Stimulated activated CD8-positive, alpha-beta memory T cell treated with anti-CD3 and anti-CD28 coated beads, Interleukin-7, amount 100 ng/mL, for 4 hours (primary cell): ENCODE measurements around the gene GPR152.

Experiments
- DNase-seq, 2 donors: peaks; one replicate each; pipeline ENCODE4 v3.0.0-alpha.2; 2020; ENCODE audit warnings: low read depth in 2 of 2

The GPR152 gene

DNA sequence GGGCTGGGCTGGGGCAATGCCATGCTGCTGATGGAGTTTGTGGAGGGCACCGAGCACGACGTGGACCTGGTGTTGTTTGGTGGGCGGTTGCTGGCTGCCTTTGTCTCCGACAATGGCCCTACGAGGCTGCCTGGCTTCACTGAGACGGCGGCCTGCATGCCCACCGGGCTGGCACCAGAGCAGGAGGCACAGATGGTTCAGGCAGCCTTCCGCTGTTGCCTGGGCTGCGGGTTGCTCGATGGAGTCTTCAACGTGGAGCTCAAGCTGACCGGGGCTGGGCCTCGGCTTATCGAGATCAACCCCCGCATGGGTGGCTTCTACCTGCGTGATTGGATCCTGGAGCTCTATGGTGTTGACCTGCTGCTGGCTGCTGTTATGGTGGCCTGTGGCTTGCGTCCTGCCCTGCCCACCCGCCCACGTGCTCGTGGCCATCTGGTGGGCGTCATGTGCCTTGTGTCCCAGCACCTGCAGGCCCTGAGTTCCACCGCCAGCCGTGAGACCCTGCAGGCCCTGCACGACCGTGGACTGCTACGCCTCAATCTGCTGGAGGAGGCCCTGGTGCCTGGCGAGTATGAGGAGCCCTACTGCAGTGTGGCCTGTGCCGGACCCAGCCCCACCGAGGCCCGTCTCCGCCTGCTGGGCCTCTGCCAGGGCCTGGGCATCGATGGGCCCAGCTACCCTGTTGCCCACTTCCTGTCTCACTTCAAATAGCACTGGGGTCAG is 28.5 kb downstream of the GPR152 start:
- DNase-seq, result no peak

DNA sequence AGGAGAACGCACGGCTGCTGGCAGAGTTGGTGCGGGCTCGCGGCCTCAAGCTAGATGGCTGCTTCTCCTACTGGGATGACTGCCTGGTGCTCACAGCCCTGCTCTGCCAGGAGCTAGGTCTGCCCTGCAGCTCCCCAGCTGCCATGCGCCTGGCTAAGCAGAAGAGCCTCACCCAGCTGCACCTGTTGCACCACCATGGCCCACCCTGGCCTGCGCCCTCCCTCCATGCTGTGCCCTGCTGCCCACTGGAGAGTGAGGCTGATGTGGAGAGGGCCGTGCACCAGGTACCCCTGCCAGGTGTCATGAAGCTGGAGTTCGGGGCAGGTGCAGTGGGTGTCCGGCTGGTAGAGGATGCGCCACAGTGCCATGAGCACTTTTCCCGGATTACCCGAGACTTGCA is 29.1 kb downstream of the GPR152 start:
- DNase-seq, result no peak

DNA sequence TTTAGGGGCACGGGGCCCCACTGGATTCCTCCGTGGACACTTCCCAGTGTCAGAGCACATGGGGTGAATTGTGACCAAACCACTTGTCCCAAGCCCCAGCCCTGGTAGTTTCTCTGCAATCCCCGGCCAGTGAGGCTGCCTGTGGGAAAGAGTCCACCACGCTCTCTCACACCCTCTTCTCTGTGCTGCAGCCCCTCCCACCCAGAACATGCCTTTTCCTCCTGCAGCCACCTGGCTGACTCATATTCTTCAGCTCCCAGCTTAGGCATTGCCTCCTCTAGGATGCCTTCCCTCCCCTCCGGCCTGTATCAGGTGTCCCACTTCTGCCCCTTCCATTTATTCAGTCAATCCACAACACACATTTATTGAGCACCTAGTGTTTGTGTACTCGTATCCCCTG is 29.6 kb downstream of the GPR152 start:
- DNase-seq, result no peak

DNA sequence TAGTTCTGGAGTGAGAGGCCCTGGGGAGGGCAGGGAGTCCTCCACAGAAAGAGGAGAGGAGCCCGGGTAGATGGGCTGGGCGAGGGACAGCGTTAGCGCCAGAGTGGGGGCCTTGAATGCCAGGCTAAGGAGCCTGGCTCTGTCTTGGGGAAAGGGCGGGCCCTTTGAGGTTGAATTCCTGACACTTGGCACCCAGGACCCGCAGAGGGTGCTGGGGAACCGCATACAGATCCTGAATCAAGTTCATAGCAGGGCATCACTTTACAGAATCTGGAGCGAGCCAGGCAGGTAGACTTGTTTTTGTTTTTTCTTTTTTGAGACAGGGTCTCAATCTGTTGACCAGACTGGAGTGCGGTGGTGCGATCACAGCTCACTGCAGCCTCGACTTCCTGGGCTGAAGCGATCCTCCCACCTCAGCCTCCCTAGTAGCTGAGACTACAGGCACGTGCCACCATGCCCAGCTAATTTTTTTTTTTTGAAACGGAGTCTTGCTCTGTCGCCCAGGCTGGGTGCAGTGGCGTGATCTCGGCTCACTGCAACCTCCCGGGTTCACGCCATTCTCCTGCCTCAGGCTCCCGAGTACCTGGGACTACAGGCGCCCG is 31.0 kb downstream of the GPR152 start:
- DNase-seq, result no peak

DNA sequence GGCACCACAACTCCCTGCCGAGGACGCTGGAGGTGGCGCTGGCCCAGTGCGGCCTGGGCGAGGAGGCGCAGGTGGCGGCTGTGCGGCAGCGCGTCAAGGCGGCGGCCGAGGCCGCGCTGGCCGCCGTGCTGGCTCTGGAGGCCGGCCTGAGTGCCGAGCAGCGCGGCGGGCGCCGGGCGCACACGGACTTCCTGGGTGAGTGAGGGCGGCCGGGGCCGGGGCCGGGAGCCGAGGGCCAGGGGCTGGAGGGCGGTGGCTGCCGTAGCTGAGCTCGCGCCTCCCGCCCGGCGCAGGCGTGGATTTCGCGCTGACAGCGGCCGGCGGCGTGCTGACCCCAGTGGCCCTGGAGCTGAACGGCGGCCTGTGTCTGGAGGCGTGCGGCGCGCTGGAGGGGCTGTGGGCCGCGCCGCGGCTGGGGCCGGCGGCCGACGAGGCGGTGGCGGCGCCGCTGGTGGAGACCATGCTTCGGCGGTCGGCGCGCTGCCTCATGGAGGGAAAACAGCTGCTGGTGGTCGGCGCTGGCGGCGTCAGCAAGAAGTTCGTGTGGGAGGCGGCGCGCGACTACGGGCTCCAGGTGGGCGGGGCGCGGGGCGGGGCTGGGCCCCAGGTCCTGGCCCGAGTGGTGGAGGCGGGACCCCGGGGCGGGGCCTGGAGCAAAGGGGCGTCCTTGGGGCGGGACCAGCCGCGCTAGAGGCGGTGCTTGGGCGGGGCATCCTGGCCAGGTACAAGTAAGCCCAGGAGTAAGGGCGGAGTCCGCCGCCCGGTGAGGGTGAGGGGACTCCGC is 31.7 kb downstream of the GPR152 start:
- DNase-seq, result peak; percentile 95 to 99

DNA sequence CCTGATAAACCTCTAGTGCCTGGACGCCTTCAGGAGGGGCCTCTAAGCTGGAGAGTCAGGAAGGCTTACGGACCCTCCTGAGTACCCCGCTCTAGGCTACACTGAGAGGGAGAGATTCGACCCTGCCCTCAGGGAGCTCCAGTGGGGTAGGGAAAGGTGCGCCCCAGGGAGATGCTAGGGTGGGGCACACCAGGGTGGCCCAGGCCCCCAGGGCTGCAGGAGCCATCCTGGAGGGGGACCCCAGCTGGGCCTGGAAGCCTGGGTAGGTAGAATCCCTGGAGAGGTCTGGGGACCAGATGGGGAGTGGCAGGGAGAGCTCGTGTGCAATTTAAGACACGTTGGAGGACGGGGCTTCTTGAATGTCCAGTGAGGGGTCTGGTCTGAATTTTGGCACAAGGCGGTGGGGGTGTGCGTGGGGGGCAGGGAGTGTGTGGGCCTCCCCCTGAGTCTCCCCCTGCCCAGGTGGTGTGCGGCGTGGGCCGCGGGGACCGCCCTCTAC is 32.3 kb downstream of the GPR152 start:
- no peak for DNase-seq

DNA sequence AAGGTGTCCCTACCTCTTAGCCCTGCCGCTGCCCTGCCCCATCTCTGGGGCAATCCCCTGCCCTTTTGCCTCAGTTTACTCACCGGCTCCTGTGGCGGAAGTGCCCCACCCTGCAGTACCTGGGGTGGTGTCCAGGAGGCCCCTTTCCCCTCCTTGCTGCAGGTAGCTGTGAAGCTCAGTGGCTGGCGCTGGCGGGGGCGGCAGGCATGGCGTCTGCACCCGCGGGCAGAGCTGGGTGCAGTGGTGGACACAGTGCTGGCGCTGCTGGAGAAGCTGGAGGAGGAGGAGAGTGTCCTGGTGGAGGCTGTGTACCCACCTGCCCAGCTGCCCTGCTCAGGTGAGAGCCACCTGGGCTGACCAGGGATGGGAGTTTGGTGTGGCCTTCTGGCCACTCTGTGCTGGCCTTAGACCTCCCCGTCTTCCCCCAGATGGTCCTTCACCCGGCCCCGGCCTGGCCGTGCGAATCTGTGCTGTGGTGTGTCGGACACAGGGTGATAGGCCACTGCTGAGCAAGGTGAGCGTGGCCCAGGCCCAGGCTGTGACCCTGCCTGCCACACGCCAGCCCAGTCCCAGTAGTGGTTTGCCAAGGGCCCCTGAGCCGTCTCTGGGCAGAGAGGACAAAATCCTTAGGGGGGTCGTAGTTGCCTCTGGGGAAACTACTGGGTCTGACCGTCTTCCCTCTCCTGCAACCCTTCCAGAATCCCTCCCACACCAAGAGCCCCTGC is 33.0 kb downstream of the GPR152 start:
- no peak for DNase-seq

DNA sequence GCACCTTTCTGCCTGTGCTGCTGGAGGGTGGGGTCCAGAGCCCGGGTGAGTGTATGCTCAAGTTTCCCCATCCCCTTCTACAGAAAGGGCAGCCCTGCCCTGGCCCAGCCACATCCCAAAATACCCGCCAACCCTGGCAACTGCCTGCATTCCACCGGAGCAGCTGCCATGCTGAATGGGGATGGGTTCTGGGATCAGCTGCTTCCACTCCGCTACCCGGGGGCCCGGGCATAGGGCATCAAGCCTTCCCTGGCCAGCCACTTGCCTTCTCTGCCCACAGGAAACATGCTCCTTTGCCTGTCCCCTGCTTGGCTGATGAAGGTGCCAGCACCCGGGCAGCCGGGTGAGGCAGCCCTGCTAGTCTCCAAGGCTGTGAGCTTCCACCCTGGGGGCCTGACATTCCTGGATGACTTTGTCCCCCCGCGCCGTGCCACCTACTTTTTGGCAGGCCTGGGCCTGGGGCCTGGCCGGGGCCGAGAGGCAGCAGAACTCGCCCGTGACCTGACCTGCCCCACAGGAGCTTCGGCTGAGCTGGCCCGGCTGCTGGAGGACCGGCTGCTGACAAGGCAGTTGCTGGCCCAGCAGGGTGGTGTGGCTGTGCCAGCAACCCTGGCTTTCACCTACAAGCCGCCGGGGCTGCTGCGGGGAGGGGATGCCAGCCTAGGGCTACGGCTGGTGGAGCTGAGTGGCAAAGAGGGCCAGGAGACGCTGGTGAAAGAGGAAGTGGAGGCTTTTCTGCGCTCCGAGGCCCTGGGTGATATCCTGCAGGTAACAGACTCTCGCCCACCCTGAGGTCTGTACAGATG is 33.9 kb downstream of the GPR152 start:
- no peak for DNase-seq

DNA sequence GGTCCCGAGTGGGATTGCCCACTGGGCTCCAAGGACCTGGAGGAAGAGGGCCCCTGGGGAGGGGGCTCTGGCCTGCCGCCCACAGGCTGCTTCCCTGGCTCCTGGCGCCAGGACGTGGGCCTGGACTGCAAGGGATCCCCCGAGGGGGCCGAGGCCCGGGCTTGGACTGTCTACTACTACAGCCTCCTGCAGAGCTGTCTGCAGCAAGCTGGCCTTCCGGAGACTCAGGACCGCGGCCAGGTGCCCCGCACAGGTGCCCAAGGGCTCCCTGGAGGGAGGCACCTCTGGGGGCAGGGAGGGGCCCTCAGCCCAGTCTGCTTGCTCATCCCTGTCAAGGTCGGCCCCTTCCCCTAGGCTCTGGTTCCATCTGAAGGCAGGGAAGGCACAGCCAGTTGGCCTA is 35.1 kb downstream of the GPR152 start:
- DNase-seq, result no peak

DNA sequence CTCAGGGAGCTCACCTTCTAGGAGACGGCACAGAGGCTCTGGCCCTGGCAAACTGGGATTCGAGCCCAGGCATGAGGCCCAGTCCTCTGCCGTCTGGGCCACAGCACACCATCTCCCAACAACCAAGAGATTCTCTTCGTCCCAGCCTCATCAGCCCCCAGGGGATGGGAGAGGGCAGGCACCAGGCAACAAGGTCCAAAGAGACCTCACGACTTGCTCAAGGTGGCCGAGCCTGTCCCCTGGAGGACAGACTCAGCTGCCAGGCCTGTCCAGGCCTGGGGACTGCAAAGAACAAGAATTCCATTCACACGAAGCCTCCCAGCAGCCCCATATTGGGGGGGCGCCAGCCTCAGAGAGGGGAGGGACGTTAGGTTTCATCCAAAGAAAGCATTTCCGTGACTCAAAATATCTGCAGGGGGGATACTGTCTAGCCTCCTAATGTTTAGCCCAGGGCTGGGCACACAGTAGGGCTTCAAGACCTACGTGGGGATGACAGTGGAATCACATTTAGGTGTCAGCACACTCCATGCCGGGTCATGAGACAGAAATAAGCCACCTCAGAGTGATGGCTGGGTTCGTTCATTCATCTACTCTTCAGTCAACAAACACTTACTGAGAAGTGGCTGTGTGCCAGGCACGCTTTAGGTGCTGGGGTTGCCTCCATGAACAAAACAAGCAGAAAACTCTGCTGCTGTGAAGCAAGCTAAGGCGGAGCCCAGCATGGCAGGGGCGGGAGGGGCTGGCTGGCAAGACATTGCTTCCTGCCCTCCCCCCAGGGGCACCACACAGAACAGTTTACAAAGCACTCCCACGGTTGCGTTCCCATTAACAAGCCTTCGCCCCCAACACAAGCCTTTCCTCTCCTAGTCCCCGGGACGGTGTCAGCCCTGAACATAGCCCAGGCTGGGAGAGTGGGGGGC is 35.9 kb downstream of the GPR152 start:
- peak; percentile 66 to 74 for DNase-seq

DNA sequence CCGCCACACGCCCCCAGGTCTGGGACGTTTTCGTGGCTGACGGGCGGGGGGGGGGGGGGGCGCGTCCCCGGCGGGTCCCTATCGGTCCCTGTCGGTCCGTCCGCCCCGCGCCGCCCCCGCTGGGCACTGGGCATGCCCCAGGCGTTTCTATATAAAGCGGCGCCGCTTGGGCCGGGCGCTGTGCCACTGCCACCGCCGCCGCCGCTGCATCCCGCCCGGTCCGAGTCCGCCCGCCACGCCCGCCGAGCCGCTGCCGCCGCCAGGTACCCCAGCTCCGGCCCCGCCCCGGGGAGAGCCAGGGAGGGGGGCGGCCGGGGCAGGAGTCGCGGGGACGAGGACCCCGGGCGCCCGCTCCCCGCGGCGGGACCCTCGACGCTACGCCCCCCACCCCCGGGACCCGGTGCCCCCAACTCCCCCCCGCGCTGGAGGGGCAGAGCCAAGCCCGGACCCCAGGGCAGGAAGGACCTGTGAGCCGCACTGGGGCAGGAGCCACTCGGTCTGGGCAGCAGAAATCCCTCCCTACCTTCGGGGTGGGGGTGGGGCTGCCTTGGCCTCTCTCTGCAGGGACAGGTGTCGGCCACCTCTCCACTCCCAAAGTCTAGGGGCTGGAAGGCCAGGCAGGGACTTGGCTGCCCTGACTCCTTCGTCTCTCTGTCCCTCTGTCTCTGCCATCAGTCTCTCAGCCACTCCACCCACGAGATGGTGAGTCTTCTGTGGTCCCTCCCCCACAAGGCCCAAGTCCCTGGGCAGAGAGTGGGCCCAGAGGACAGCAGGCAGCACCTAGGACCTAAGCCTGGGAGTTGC is 36.8 kb downstream of the GPR152 start, which contains the start of gene CARNS1:
Gene CARNS1 (plus strand): TSS at position 178 of the 804 bp plus-strand sequence. CDS start 522 bp downstream, at position 700.
- DNase-seq, result no peak

DNA sequence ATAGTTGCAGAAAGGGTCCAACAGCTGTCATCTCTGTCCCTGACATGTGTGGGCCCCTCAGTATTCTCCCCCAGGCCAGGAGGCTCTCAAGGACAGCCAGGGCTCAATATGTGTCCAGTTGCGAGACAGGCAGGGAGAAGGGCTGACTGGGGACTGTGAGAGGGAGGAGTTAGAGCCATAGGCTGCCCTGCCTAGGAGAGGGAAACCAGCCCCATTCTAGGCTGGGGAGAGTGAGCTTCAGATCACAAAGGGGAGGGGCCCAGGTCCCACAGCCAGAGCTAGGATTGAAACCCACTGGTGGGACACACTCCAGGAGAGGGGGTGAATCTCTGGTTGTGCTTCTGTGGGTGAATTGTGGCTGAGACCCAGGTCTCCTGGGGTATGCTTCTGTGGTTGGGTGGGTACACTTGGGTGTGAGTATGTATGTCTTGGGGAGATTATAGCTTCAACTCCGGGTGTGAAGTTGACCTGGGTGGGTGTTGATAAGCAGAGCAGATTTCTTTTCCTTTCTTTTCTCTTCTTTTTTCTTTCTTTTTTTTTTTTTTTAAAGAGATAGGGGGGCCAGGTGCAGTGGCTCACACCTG is 39.2 kb downstream of the GPR152 start:
- DNase-seq, result no peak

DNA sequence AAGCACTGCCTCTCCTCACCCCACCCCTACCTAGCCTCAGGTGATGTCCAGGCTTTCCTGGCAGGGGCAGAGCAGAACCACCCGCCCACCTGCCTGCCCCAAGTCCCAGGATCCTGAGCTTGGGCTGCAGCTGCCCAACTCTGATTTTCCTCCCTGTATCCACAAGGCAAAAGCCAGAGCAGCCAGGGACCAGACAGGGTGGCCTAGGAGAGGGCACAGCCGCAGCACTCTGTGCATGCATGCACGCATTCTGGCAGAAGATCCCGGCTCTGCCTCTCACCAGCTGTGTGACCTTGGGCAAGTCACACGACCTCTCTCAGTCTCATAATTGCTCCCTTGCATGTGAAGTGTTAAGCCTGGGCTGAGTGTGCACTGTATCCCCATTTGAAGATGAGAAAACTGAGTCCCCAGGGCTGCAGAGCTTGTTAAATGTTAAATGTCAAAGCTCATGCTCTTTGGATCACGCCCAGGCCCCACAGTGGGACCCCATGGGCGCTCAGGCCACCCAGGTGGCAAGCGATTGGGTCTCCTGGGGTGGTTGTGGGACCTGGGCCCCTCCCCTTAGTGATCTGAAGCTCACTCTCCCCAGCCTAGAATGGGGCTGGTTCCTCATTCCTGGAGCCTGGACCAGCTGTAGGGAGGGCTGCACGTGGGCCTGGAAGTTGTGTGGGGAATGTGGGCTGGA is 39.9 kb downstream of the GPR152 start:
- DNase-seq, result no peak

DNA sequence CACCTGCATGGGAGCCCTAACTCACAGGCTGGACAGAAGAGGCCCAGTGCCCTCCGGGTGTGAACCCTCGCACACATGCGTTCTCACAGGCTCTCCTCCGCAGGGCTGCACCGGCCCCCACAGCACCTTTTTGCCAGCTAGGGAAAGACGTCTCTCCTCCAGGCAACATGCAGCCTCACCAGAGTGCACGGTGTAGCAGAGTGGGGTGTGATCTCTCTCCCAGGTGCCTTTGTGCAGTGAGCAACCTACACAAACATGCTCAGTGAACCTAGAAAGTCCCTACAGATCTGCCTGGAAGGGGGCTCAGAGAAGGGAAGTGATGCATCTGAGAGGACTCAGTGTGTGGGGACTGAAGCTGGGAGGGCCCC is 40.8 kb downstream of the GPR152 start:
- no peak for DNase-seq

DNA sequence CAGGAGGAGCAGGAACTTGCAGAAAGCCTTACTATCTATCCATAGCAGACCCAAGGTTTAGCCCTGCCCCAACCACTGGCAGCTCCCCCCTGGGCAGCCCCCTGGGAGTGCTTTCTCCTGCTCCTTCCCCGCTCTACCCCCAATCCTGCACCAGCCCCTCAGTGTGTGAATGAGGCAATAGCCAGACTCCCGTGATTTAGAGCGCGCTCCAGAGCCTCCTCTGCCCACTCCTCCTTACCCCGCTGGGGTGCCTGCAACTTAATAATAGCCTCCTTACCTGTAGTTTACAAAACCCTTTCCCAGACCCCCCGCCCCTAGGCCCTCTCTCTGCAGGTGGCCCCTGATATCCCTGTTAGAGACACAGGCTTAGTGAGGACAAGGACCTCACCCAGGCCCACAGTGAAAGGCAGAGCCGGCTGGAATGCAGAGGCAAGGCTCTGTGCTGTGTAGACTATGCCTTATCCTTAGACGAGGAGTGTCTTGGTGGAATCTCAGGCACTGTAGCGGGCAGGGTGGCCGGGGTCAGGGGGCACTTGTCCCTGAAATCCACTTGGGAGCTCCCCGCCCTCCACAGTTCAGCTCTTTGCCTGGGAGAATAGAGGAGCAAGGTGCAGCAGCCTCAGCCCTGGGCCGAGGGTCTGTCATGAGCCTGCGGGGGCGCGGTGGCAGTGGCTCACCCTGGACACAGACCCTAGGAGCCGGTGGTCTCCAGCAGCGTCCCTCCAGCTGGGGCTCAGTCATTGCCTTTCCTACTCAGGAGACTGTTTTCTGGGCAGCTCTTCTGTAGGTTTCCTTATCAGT is 41.3 kb downstream of the GPR152 start:
- no peak for DNase-seq

DNA sequence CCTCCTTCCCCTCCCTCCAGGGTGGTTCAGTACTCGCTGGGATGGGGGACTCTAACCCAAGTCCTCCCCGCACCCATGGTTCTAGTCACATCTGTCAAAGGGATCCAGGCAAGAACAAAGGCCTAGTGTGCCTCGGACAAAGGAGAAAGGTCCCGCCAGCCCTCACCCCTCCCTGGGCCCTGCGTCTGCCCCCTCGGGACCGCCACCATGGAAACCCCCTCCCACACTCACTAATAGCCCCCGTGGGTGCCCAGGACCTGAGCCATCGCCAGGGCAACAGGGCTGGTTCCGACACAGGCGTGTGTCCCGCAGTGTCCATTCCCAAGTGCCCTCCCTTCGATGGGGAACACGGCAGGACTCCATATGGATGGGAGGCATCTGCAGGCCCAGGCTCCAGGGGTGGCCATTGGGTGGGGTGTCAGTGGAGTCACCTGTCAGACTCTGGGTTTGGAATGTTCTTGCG is 42.1 kb downstream of the GPR152 start:
- no peak for DNase-seq

DNA sequence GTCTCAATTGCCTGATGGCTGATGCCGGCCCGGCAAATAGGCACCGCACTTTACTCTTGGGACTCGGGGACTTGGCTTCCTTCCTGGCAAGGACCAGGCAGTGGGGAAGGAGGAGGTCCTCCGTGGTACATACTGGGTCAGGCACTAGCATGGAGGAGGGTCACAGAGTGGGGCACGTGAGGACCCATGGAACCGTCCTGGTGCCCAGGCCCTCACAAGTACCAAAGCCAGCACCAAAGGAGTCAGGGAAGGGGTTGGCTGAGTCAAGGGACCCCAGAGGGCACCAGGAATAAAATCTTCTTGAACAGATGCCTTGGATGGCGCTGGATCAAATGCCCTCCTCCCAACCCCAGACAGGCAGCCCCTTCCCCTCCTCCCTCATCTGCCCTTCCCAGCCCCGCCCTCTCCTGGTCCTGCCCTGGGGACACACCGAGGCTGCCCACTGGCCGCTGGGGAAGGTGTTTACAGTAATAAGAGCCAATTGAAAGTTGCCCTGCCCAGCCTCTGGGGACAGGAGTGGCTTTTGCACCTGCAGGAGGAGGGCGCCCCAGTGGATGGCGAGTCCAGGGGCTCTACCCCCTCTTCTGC is 42.7 kb downstream of the GPR152 start:
- no peak for DNase-seq
